HEK293 (cell line): ENCODE data around the gene FIBCD1.

Experiments used
- CTCF ChIP-seq: fragments of 450-650 bp; formaldehyde crosslinking; IDR thresholded peaks from 2 replicates; pipeline ENCODE4 v1.5.1; 2016; ENCODE audit warnings: missing biosample characterization, missing genetic modification characterization
- RBAK ChIP-seq: fragments of 450-650 bp; formaldehyde crosslinking; IDR thresholded peaks from 2 replicates; pipeline ENCODE4 v1.5.1; 2016; ENCODE audit warnings: missing biosample characterization, missing genetic modification characterization
- SETDB1 ChIP-seq: IDR thresholded peaks from one replicate; pipeline ENCODE4 v1.6.1; 2017; ENCODE audit warnings: mild to moderate bottlenecking, low read length, moderate library complexity, mixed read lengths; ENCODE audit not compliant: insufficient read length
- ZNF138 ChIP-seq: fragments of 450-650 bp; formaldehyde crosslinking; IDR thresholded peaks from 2 replicates; pipeline ENCODE4 v1.5.1; 2016; ENCODE audit warnings: missing biosample characterization, missing genetic modification characterization, borderline replicate concordance

DNA sequence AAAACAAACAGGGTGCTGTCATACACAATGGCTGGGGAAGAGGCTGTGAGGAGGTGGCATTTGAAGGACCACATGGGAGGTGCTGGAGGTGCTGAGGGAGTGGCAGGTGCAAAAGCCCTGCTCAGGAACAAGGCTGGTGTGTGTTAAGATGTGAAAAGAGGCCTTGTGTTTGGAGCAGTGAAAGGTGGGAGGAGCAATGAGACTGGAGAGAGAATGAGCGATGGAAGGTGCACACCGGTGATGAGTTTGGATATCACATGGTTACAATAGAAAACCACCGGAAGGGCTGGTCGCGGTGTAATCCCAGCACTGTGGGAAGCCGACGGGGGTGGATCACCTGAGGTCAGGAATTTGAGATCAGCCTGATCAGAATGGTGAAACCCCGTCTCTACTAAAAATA lies 9.2 kb upstream of the FIBCD1 start:
- TF ChIP-seq RBAK (tag by site-specific recombination), result no peak
- no peak for TF ChIP-seq SETDB1
- no peak for TF ChIP-seq ZNF138 (tag by site-specific recombination)
- no peak for TF ChIP-seq CTCF
